GM08714 (cell line): ENCODE data around the gene TSR2.

Experiments
- H3K4me3 ChIP-seq: fragments of 200-500 bp; sonication (Bioruptor generic); 2 replicates; pipeline ENCODE4 v1.5.1; 2014; ENCODE audit warnings: mild to moderate bottlenecking, low read length, inconsistent platforms
- ZNF274 ChIP-seq: IDR thresholded peaks from 2 replicates; pipeline ENCODE4 v1.6.1; 2012; ENCODE audit warnings: mild to moderate bottlenecking, low read depth, low read length

The TSR2 gene, protein sequence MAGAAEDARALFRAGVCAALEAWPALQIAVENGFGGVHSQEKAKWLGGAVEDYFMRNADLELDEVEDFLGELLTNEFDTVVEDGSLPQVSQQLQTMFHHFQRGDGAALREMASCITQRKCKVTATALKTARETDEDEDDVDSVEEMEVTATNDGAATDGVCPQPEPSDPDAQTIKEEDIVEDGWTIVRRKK

DNA sequence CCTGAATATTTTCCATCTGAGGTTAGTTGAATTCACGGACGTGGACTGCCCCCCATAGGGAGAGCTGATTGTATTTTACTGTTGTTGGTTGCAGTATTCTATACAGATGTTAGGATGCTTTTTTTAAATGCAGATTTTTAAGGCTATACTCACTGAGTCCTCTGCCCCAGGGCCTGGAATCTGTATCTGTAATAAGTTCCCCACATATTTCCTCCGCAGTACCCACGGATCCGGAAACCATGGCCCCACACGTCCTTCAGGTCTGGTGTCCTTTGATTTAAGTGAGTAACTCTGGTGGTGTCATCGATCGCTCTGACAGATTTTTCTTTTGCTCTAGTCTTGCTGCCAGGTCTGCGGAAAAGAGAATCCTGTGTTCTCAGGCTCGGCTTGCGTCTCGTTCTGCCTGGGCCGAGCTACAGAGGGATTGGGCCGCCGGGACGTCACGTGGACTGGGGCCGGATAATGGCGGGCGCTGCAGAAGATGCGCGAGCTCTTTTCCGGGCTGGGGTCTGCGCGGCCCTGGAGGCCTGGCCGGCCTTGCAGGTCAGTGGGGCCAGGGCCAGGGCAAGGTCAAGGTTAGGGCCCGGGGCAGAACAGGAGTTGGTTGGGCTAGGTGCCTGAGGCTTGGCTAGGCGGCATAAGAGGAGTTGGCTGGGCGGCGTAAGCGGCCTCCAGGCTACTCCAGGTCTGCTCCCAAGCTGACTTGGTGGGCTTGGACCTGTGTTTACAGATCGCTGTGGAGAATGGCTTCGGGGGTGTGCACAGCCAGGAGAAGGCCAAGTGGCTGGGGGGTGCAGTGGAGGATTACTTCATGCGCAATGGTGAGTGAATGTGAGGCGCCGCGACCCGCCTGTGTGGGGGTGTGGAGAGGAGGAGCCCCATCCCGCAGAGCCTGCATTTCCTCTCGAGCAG, at the start of gene TSR2:
Gene TSR2 (plus strand): TSS at position 445 of the 912 bp plus-strand sequence. CDS start 18 bp downstream, at position 463.
- no peak for TF ChIP-seq ZNF274
- H3K4me3 ChIP-seq: peak within 1 kb of the TSS; percentile 95

DNA sequence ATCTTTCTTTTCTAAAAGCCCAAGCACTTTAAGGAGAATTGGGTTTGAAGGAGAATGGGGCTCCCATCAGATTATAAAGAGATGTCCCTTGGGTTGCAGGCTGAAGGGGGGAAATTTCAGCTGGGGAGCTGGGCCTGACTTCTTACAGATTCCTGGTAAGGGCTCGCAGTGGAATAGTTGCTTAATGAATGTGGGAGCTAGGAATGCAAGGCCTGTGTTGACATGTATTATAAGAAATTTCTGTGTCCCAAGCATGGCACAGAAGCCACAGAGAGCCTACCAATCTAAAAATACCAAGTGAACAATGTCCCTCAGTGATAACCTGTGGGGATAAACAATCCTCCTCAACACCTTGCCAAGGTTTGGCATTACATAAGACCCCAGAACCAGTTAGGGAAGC, 43.1 kb upstream of the TSR2 start:
- H3K4me3 ChIP-seq: no peak overlapping the region
- TF ChIP-seq ZNF274: no peak

DNA sequence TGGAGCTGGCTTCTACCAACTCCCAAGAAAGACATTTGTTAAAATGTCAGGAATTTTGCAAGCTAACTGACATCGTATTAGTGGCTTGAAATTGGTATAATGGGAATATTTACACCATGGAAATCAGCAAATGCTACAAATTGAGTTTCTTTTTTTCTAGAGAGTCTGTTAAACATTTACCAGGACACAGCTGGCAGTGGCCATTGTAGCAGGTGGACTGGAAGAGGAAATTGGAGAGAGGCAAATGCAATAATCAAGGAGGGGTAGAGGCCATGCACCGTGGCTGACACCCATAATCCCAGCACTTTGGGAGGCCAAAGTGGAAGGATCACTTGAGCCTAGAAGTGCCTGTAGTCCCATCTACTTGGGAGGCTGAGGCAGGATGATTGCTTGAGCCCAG, 32.9 kb upstream of the TSR2 start:
- H3K4me3 ChIP-seq: no peak overlapping the region

DNA sequence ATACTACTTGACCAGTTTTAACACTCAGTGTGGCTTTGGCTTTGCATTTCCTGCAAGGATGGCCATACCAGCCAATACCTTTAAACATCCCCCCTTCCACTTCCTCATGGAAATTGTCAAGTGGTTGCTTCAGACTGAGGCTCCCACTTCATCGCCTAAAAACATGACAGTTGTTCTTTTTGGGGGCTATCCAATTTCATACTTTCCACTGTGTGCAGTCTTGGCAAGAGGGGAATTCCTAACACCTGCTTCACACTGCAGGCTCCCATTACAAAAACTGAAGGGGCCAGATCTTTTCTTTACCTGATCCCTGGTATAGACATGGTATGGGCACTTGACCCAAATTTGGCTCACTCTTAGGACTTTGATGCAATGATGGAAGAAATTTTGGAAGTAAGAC, 28.5 kb upstream of the TSR2 start:
- no peak for TF ChIP-seq ZNF274
- no peak overlapping the region for H3K4me3 ChIP-seq

More for the DNA sequence above, 32.9 kb upstream of the TSR2 start:
- TF ChIP-seq ZNF274: no peak

DNA sequence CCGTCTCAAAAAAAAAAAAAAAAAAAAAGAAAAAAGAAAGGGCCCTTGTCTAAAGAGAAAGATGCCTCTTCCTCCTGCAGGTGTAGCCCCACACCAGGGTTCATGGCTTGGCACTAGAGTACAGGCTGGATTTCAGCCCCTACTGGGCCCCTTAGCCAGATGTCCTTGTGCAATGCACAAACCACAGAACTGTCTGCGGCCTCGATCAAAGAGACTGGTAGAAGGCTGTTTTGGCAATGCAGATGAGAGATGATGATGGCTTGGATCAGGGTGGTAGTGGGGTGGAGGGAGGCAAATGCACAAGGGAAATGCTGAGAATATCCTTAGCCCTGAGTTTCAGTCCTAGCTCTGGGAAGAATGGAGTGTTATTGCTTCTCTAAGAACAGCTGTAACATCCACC, 26.5 kb upstream of the TSR2 start:
- no peak overlapping the region for H3K4me3 ChIP-seq
- no peak for TF ChIP-seq ZNF274

DNA sequence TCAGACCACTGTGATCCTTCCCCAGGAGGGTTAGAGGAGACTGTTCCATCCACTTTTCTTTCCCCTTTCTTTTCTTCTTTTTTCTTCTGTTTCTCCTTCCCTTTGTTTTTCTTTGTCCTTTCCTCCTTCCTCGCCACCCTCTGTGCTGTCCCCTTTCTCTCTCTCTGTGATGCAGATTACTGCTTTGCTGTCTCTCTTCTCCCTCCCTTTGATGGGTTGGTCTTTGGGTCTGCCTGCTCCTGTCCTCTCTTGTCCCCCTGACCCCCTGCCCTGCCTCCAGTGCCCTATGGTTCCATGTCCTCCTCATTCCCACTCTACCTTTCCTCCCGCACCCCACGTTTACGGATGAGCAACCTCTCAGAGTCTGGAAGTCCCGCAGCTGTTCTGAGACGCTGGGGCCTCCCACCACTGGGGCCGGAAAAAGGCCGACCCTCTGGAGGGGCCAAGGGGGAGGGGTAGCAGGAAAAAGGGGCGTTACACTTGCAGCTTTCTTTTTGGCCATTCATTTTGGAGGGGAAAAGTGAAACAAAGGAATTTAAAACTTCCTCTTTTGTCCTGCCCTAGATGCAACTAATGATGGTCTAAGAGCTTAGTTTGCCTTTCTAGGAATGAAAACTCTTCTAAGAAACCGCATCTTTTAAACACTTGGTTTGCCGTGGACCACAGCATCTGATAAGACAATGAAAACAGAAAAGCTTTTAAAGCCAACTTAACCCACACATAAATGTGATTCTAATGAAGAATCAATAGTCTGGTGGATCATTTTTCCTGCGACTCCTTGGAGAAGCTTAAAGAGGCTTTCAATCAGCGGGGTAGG, 24.5 kb upstream of the TSR2 start:
- no peak for TF ChIP-seq ZNF274
- H3K4me3 ChIP-seq: no peak overlapping the region

DNA sequence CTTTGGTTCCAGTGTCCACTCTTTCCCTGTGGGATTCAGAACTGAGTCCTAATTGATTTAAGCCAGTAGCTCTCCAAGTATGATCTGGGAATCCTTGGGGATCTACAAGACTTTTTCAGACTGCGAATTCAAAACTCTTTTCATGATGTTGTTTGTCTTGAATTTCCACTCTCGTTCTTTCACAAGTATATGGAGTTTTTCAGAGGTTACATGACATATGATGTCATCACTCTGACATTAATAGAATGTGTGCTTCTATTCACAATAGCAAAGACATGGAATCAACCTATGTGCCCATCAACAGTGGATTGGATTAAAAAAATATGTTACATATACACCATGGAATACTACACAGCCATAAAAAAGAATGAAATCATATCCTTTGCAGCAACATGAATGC, 23.2 kb upstream of the TSR2 start:
- TF ChIP-seq ZNF274: no peak
- H3K4me3 ChIP-seq: no peak overlapping the region

DNA sequence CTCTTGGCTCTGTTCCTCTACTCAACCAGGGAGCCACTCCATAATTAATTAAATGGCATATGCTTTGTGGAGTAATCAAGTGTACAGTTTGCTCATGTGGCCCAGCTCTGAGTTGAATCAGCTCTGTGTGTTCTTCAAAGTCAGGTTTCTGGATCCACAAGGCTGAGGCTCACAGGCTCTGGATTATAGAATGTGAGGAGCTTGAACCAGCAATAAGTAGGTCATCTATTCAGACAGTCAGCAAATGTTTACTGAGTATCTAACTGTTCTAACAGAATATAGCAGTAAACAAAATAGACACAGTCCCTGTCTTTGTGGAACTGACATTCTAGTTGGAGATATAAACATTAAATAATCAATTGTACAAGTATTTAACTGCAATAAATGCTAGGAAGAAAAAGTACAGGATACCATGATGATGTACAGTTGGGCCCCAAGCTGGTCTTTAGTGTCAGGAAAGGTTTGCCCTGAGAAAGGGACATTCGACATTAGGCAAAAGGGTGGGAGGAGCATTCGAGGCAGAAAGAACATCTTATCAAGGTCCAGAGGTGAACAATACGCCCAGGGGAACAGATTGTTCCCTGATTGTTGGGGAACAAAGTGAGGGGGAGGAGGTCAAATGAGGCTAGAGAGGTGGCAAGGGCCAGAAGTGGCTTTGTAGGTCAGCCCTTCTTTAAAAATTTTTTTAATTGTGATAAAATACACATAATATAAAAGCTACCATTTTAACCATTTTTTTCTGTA, 20.5 kb upstream of the TSR2 start:
- no peak overlapping the region for H3K4me3 ChIP-seq
- TF ChIP-seq ZNF274: no peak

DNA sequence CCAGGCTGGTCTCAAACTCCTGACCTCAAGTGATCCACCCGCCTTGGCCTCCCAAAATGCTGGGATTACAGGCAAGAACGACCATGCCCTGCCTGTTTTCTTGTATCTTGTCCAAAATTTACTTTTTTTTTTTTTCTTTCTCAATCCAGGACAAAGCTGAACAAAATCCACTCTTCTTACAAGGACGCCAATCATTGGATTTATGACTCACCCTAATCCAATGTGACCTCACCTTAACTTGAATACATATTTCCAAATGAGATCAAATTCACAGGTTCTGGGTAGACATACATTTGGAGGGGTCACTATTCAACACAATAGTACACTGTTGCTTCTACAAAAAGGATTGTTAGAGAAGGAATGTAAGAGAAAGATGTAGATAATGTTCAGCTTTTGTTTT, 18.0 kb upstream of the TSR2 start:
- TF ChIP-seq ZNF274: no peak
- no peak overlapping the region for H3K4me3 ChIP-seq

DNA sequence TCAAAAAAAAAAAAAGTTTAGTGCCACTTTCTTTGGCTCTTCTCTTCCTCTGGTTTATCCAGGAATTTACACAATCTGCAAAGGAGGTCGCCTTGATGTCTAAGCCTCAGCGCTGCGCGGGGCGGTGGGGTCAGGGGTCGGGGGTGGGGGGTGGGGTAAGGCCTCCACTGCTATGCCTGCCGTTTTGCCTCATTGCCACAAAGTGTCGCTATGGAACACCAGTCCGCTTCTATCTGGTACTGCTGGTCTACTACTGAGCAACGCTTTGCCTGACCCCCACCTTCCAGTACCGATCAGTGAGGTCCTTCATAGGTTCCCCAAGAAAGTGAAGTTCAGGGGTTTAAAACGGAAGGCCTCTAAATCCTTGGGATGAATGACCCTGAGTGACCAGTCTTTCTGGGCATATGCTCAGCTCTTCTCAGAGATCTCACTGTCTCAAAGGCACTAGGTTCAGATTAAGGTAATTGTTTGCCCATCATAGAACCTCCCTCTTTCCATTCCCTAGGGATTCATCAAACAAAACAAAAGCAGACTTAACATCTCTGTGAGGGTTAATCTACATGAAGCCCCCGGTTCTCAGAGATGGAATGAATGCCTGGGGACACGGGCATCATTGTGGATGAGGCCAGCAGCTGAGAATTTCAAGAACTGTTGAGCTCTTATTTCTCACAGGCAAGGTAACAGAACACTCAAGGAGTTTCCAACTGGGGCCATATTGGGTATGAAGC, 16.9 kb upstream of the TSR2 start:
- H3K4me3 ChIP-seq: no peak overlapping the region
- no peak for TF ChIP-seq ZNF274

DNA sequence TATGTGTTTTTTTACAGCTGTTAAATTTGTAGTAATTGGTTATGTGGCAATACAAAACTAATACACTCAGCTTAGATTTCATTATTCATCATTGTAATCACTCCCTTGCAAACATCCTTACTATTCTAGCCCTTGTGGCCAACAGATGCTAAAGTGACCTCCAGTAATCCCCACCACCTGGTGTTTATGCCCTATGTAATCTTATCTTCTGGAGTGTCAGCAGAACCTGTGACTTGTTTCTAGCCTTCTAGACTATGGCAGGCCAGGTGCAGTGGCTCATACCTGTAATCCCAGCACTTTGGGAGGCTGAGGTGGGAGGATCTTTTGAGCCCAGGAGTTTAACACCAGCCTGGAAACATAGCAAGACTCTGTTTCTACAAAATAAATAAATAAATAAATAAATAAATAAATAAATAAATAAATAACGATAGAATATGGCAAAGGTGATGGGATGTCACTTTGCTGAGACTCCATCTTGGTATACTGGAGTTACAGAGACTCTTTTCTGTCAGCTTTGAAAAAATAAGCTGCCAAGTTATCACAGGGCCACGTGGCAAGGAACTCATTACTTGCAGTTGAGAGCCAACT, 12.3 kb upstream of the TSR2 start:
- TF ChIP-seq ZNF274: no peak
- no peak overlapping the region for H3K4me3 ChIP-seq

DNA sequence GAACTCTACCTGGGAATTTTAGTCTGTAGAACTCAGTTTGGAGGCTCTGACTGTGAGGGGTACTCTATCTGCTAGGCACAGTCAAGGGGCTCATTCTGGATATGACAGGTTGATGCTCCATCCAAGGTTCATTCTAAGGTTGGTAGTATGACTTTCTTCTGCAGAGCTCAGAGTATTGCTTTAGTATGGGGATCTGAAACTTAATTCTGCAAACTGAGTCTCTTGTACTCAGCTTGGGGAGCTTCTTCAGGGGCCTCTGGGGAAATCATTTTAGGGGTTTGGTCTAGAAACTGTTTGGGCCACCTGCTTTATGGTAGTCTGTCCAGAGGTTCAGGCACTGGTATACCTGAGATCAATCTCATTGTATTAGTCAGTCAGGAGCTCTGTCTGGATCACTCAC, 9.7 kb upstream of the TSR2 start:
- TF ChIP-seq ZNF274: no peak
- no peak overlapping the region for H3K4me3 ChIP-seq

DNA sequence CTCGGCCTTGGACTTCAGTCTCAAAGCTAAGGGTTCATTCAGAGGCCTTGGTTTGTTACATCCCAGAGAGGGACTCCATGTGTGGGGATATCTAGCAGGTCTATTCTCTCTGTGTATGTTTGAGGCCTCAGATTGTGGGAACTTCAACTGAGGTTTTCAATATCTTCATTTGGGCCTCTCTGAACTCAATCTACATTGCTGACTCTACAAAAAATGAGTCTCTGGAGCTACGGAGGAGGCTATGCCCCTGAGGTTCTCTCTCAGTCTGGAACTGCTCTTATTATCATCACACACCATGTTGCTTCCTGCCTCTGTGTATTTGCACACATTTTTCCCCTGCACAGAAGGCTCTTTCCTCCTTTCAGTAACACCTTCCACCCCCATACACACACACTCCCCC, 5.1 kb upstream of the TSR2 start:
- no peak overlapping the region for H3K4me3 ChIP-seq
- TF ChIP-seq ZNF274: no peak
